HG02763 (cell line): ENCODE results near the gene TCF7.

ENCODE experiments used
- ATAC-seq: cut with Tn5 transposase; IDR thresholded peaks from one replicate; pipeline ENCODE4 v1.9.1; 2021; ENCODE audit warnings: mild to moderate bottlenecking, moderate library complexity; ENCODE audit not compliant: unreplicated experiment

The TCF7 gene

GRCh38 chr5:134129411-134130238 is 15.1 kb downstream of the TCF7 start:
- ATAC-seq, result no peak

- ATAC-seq, result no peak
Measured at GRCh38 chr5:134130239-134130945, 15.9 kb downstream of the TCF7 start.

- ATAC-seq, result no peak
Measured at GRCh38 chr5:134131165-134131564, 16.7 kb downstream of the TCF7 start.

- no peak for ATAC-seq
Measured at GRCh38 chr5:134131578-134132350, 17.3 kb downstream of the TCF7 start.

GRCh38 chr5:134132372-134133187 is 18.1 kb downstream of the TCF7 start:
- peak; percentile 52 for ATAC-seq

- ATAC-seq, result no peak
Measured at GRCh38 chr5:134133188-134133994, 18.9 kb downstream of the TCF7 start.

GRCh38 chr5:134133995-134134541 is 19.6 kb downstream of the TCF7 start:
- ATAC-seq, result no peak

GRCh38 chr5:134135091-134135655 is 20.7 kb downstream of the TCF7 start:
- no peak for ATAC-seq

- no peak for ATAC-seq
Measured at GRCh38 chr5:134136221-134136631, 21.7 kb downstream of the TCF7 start.

GRCh38 chr5:134136771-134137170 is 22.3 kb downstream of the TCF7 start:
- no peak for ATAC-seq

GRCh38 chr5:134138416-134139376 is 24.2 kb downstream of the TCF7 start:
- ATAC-seq, result peak; percentile 53

- no peak for ATAC-seq
Measured at GRCh38 chr5:134139377-134139851, 24.9 kb downstream of the TCF7 start.

GRCh38 chr5:134139891-134140469 is 25.5 kb downstream of the TCF7 start:
- ATAC-seq, result no peak

GRCh38 chr5:134140530-134141201 is 26.2 kb downstream of the TCF7 start:
- no peak for ATAC-seq

GRCh38 chr5:134141331-134142050 is 27.0 kb downstream of the TCF7 start:
- no peak for ATAC-seq

GRCh38 chr5:134142052-134142451 is 27.6 kb downstream of the TCF7 start:
- no peak for ATAC-seq
